Measurements from ENCODE around the gene DAZ1. TPM values are rescaled to one million over a fixed set of nuclear protein-coding genes. Genes with fewer than 3 reads are reported as not detected.
"Not testable (repeated sequence)": the region's sequence is repeated elsewhere in the genome, so short reads cannot be mapped to it uniquely, and the experiment has no call there.

The DAZ1 gene
- polyA plus RNA-seq (2012; ENCODE audit: insufficient read depth, insufficient read length) = not detected

- not testable (repeated sequence) for DNase-seq (ENCODE audit: low read depth, low spot score); H3K4me3 ChIP-seq (ENCODE audit: low read length)
These were observed at the start of gene DAZ1 for GRCh38 chrY:23198908-23199307. Gene DAZ1, minus strand, starts transcription at chrY:23199008. Its CDS starts 208 bp downstream, at chrY:23198800.

GRCh38 chrY:23219233-23219632, 20.4 kb upstream of the DAZ1 start, which contains the start of gene DAZ2:
Gene DAZ2, plus strand, starts transcription at chrY:23219533. Its CDS starts 208 bp downstream, at chrY:23219741.
- H3K4me3 ChIP-seq (ENCODE audit: low read length) = not testable (repeated sequence)

GRCh38 chrY:23210681-23211080, 11.9 kb upstream of the DAZ1 start:
- DNase-seq (ENCODE audit: low read depth, low spot score); H3K4me3 ChIP-seq (ENCODE audit: low read length): not testable (repeated sequence)

More at GRCh38 chrY:23219233-23219632, 20.4 kb upstream of the DAZ1 start, which contains the start of gene DAZ2:
- DNase-seq (ENCODE audit: low read depth, low spot score) = not testable (repeated sequence)

GRCh38 chrY:23209802-23210495, 11.1 kb upstream of the DAZ1 start:
- not testable (repeated sequence) for DNase-seq (ENCODE audit: low read depth, low spot score); H3K4me3 ChIP-seq (ENCODE audit: low read length)

GRCh38 chrY:23207455-23207854, 8.6 kb upstream of the DAZ1 start:
- not testable (repeated sequence) for DNase-seq (ENCODE audit: low read depth, low spot score); H3K4me3 ChIP-seq (ENCODE audit: low read length)
